GM12892 (cell line): Measurements from ENCODE around the gene TMEM165.

Experiments
- DNase-seq: peaks from one replicate; pipeline ENCODE4 v3.0.0; 2011; ENCODE audit not compliant: insufficient read length
- FAIRE-seq: peaks from 2 replicates; lab custom pipeline; 2011; peaks lifted over from hg19 to GRCh38; lab: Jason Lieb, UNC
- POLR2A ChIP-seq: IDR thresholded peaks from 2 replicates; pipeline ENCODE4 v1.6.1; 2011; ENCODE audit warnings: low read depth, low read length, control low read depth
- POLR2AphosphoS5 ChIP-seq: IDR thresholded peaks from 2 replicates; pipeline ENCODE4 v1.6.1; 2011; ENCODE audit warnings: low read depth, low read length, control low read depth
- TAF1 ChIP-seq: IDR thresholded peaks from 2 replicates; pipeline ENCODE4 v1.6.1; 2011; ENCODE audit warnings: low read depth, mild to moderate bottlenecking, control low read depth, low read length, borderline replicate concordance

Gene TMEM165

DNA sequence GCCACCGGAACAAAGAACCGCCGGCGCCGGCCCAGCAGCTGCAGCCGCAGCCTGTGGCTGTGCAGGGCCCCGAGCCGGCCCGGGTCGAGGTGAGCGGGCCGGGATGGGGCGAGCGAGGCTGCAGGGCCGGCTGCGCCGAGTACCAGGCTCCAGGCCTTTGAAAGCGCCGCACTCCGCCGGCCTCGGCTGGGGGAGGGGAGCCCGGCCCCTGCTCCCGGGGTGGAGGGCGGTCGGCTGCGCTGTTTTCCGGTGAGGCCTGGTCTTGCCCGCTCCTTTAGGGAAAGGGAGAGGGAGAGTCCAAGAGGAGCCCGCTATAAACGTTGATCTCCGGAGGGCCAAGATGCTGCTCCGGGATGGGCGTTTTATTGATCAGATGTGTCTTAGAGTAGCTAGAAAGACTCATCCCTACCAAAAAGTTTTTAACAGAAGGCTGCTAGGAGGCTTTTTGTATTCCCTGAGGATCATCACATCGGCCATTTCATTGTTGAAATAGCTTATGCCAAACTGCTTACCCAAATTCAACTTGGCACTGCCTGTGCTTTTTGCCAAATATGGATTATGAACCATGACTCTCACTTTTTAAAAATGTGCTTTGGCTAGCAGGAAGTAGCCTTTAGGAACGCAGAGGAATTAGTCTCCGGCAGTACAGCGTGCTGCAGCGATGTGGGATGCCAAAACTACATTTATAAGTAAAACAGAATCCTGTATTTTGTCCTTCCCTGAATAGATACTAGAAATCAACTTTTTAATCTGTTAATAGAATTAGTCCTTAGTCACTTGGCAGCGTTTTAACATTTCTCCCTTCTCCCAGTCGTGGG, 760 bp downstream of the TMEM165 start:
- peak; percentile 5 for FAIRE-seq
- no peak for TF ChIP-seq POLR2AphosphoS5
- no peak for TF ChIP-seq POLR2A
- TF ChIP-seq TAF1 = no peak
- DNase-seq = peak; percentile 30

DNA sequence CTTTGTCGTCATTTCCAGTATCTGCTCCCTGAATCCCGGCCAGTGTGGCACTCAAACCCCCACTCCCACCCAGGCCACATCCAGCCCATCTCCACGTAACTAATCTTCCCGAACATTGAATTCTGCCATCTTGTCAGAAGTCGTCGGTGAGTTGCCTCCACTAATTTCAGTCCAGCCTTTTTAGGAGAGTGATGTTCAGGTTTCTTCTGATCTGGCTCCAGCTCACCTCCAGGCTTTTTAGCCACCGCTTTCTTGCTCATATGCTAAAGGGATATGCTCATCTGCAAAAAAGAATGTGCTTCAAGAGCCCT, 1.3 kb downstream of the TMEM165 start:
- DNase-seq (no peak), FAIRE-seq (peak; percentile 82)
- TF ChIP-seq POLR2AphosphoS5 (no peak), POLR2A (no peak), TAF1 (no peak)

DNA sequence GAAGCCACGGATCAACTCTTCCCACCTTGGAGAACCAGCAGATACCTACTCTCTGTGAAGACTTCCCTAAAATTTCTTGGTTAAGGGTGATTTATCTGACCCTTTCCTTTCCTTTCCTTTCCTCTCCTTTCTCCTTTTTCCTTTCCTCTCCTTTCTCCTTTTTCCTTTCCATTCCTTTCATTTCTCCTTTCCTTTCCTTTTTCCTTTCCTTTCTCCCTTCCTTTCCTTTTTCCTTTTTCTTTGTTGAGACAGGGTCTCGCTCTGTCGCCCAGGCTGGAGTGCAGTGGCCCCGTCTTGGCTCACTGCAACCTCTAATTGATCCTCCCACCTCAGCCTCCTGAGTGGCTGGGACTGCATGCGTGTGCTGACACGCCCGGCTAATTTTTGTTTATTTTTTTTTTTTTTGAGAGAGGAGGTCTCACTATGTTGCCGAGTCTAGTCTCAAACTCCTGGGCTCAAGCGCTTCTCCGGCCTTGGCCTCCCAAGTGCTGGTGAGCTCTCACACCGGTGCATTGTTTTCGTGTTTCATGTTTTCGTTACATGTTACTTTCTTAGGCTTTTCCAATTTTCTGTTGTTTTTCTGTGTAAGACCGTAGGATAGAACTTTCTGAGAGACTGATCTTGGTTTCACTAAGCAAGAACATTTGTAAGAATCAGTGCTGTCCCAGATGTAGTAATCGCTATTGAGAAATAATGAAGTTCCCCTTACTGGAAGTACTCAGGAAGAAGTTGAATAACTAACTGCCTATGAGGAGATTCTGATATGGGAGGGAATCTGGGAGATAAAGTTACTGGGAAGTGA, 2.0 kb downstream of the TMEM165 start:
- TF ChIP-seq POLR2AphosphoS5 = no peak
- TF ChIP-seq POLR2A = no peak
- no peak for TF ChIP-seq TAF1
- FAIRE-seq = peak; percentile 21
- DNase-seq = no peak

DNA sequence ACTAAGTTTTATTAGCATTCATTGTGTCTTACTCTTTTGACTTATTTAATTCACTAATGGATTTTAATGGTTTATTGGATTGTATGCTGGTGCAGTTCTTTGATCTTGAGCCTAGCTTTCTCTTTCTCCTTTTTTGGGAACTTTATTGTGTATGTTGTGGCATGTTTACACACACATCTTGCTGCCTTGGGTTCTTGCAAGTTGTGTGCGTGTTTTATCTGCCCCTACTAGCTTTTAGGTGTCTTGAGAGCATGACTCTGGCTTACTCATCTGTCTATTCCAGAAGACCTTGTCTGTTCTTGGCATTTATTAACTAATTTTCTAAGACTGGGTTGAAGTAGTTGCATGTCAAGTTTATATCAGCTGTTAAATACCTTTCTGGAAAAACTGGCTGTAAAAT, 2.7 kb downstream of the TMEM165 start:
- TF ChIP-seq POLR2AphosphoS5 (no peak), TAF1 (no peak), POLR2A (no peak)
- FAIRE-seq = no peak
- DNase-seq = no peak

DNA sequence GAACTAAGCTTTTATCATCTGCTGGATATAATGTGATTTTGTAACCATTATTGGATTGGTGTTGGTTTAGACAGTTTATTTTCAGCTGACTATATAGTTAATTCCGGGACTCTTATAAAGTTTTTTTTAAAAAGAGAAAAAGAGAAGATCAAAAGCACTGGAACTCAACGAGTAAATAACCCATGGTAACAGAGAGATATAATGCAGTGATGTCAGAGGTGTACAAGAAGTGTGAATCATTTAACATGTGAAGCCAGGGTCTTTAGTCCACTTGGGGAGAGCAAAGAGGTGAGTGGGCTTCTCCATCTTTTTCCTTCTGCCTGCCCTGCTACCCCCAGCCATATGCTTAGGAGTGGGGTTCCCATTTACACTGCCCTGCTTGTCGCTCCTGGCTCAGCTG, 3.2 kb downstream of the TMEM165 start:
- FAIRE-seq (no peak), DNase-seq (no peak)
- TF ChIP-seq POLR2AphosphoS5 = no peak
- no peak for TF ChIP-seq TAF1
- no peak for TF ChIP-seq POLR2A

DNA sequence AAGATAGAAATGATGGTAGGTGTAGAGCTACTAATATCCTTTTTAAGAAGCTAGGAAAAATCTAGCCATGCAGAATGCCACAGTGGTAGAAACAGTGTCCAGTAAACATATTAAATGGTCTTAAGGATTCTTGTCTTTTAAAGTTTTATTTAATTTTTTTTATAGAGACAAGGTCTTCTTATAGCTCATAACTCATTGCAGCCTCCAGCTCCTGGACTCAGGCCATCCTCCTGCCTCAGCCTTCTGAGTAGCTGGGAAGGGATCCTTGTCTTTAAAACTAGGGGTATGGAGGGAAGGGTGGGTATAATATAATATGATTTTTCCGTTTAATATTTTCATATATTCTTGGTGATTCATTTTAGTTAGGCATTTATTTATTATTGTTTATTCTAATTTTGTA, 3.8 kb downstream of the TMEM165 start:
- TF ChIP-seq POLR2AphosphoS5 = no peak
- no peak for TF ChIP-seq TAF1
- DNase-seq (no peak), FAIRE-seq (no peak)

DNA sequence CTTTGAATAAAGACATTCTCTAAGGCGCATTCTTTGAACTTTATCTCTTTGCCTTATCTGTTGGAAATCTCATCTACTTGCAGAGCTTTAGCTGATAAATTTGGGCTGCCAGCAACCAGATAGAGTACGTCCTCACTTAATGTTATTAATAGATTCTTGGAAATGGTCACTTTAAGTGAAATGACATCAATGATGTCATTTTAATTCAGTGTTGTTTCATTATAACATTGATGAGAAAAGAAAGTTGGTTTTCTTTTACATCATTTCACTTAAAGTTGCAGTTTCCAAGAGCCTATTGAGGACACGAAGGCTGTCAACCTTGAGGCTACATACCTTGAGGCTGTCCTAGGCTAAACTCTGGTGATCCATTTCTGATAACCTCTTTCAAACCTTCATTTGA, 9.3 kb downstream of the TMEM165 start:
- DNase-seq (no peak), FAIRE-seq (no peak)
- no peak for TF ChIP-seq TAF1
- TF ChIP-seq POLR2AphosphoS5 = no peak
- TF ChIP-seq POLR2A = no peak

DNA sequence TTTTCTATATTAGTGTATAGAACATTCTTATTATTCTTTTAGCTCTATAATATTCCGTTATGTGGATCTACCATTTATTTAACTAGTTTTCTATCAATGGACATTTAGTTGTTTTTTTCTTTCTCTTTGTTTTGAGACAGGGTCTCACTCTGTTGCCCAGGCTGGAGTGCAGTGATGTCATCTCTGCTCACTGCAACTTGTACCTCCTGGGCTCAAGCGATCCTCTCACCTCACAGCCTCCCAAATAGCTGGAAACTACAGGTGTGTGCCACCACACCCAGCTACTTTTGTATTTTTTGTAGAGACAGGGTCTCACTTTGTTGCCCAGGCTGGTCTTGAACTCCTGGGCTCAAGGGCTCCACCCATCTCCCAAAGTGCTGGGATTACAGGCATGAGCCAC, 10.8 kb downstream of the TMEM165 start:
- FAIRE-seq = no peak
- TF ChIP-seq POLR2AphosphoS5 (no peak), POLR2A (0 out of 2 replicates have a peak, but pooled peaks have one; percentile 3), TAF1 (no peak)
- DNase-seq = no peak

DNA sequence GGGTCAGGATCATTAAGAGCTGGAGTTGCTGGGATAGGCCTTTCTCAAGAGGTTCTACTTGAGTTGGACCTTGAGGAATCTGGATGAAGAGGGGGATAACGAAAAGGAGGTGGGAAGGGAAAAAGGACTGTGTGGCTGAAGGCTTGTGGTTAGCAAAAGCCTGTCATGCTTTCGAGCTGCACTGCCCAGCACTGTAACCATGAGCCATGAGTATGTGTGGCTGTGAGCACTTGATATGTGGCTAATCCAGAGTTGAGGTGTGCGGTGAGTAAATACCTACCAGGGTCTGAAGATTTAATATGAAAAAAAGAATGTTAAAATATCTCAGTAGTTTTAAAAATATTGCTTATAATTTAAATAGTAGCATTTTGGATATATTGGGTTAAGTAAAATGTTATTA, 11.4 kb downstream of the TMEM165 start:
- TF ChIP-seq POLR2AphosphoS5 = no peak
- no peak for TF ChIP-seq TAF1
- no peak for TF ChIP-seq POLR2A
- FAIRE-seq (no peak), DNase-seq (no peak)

DNA sequence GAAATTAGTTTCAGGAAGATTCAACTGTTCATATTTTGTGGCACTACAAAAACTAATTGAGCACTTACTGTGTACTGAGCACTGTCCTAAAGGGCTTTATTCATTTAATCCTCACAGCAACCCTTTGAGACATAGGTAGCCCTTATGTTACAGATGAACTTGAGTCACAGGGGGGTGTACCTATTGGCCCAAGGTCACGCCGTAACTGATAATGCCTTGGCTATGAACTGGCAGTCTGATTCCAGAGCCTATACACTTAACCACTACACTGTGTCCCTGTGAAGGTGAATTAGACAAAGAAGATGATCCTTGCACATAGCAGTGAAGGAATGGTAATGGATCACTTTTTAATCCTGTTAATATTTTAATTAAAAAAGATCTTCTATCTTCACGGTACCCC, 12.0 kb downstream of the TMEM165 start:
- DNase-seq (no peak), FAIRE-seq (no peak)
- no peak for TF ChIP-seq POLR2A
- TF ChIP-seq TAF1 = no peak
- TF ChIP-seq POLR2AphosphoS5 = no peak

DNA sequence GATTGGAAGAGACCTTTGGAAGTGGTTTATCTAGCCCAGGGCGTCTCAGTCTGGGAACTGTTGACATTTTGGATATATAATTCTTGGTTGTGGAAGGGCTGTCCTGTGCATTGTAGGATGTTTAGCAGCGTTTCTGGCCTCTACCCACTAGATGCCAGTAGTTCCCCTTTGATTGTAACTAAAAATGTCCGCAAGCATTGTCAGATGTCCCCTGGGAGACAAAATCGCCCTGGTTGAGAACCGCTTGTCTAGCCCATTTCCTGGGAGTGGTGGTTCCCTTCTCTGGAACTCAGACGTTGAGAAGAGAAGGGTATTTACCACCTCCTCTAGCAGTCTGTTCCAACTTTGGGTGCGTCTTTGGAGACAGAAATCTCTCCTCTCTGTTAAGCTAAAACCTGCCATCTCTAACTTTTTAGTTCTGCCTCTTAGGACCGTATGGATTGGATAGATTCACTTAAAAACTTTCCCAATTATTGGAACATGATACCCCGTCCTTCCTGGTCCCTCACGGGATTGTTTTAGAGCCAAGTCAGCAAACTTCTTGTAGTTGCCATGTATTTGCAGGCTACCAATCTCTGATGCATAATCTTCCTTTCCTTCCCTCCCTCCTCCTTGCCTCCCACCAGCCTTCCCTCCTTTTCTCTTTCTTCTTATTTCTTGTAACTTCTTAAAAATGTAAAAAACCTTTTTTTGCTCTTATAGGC, 13.9 kb downstream of the TMEM165 start:
- peak; percentile 71 for FAIRE-seq
- no peak for DNase-seq
- TF ChIP-seq POLR2AphosphoS5 (no peak), POLR2A (no peak), TAF1 (no peak)

DNA sequence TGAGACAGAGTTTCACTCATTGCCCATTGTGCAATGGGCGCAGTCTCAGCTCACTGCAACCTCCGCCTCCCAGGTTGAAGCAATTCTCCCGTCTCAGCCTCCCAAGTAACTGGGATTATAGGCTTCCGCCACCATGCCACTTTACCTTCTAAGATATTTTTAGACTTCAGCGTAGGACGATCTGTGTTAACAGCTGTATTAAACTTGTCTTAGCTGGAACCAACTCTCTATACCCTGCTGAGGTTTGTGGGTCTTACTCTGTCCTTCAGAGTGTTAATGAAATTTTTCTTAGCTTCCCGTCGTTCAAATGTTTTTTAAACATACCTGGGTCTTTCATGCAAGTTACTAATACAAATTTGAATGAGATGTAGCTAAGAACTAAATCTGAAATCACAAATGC, 14.7 kb downstream of the TMEM165 start:
- DNase-seq = no peak
- no peak for FAIRE-seq
- TF ChIP-seq POLR2A (no peak), TAF1 (no peak), POLR2AphosphoS5 (no peak)

DNA sequence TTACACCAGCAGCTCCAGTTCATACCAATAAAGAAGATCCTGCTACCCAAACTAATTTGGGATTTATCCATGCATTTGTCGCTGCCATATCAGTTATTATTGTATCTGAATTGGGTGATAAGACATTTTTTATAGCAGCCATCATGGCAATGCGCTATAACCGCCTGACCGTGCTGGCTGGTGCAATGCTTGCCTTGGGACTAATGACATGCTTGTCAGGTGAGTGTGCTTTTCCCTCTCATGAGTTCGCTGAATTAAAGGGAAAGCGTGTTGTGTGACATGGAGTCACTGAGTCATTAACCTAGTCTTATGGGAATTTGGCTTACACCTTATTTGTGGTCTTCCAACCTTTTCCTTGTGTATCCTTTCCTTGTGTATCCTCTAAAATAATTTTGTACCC, 15.9 kb downstream of the TMEM165 start:
- FAIRE-seq = peak; percentile 17
- TF ChIP-seq POLR2AphosphoS5 = no peak
- TF ChIP-seq TAF1 = no peak
- TF ChIP-seq POLR2A = no peak
- no peak for DNase-seq
